ENCODE results near the gene BRD7. TPM values are rescaled to one million over a fixed set of nuclear protein-coding genes. Genes with fewer than 3 reads are reported as not detected.

The BRD7 gene
- total and polyA plus RNA-seq, 2 donors (not counting 3 experiments of a cell fraction or from before 2014, with no cell fraction given): 17.1 to 69.1 TPM

GRCh38 chr16:50381679-50382440 is 13.1 kb upstream of the BRD7 start:
- no TSS peak for BruUV-seq (replicated peaks)
- no peak overlapping the region for H3K4me2 ChIP-seq (ENCODE audit: insufficient read depth, low read length)
- no peaks in the 10 kb centered on the region for H4K20me1 ChIP-seq (replicated peaks; ENCODE audit: control insufficient read depth, extremely low read depth, insufficient read depth, low read length)
- H3K9me1 ChIP-seq (replicated peaks; ENCODE audit: control insufficient read depth, extremely low read depth, insufficient read depth, low read length): no peaks in the 10 kb centered on the region
- no peak overlapping the region for H3K27ac ChIP-seq (ENCODE audit: insufficient read depth, low read depth, low read length)
- FAIRE-seq (no peak), DNase-seq (ENCODE audit: low read depth, low spot score) (no peak)
- H3K36me3 ChIP-seq (ENCODE audit: control insufficient read depth in 2 of 2, extremely low read depth in 1 of 2, insufficient read depth in 2 of 2, low read length in 2 of 2): no peaks in the 10 kb centered on the region
- CTCF ChIA-PET: interaction anchor here (2.2 kb wide), 1 partner anchor 27 kb away, joined by 6 read pairs; no protein-coding TSS in a partner anchor
- no peaks in the 10 kb centered on the region for H3K4me1 ChIP-seq (ENCODE audit: control insufficient read depth, extremely low read depth, insufficient read depth, low read length)
- POLR2A ChIA-PET: no interaction called here
- no peak overlapping the region for H2AFZ ChIP-seq (ENCODE audit: low read depth, low read length)
- no peaks in the 10 kb centered on the region for H3K27me3 ChIP-seq (ENCODE audit: control insufficient read depth in 2 of 2, insufficient read depth in 2 of 2, low read length in 2 of 2)
- no peaks in the 10 kb centered on the region for H3K9me3 ChIP-seq (replicated peaks; ENCODE audit: control insufficient read depth, insufficient read depth, low read length)
- intact Hi-C loops (cut with micrococcal nuclease) (no loop called here), dilution Hi-C loops (cut with MboI; ENCODE audit: extremely low pct_ligation_motif_present, low sequenced_read_pairs) (no loop called here)
- TF ChIP-seq POLR2AphosphoS5 (IDR thresholded peaks at IDR 0.05; ENCODE audit: insufficient read depth, low read depth, low read length) (no peak), POLR2A (IDR thresholded peaks at IDR 0.05; ENCODE audit: low read depth, low read length) (no peak), MAX (IDR thresholded peaks at IDR 0.05; ENCODE audit: insufficient read depth, insufficient read length) (no peak), CTCF (IDR thresholded peaks at IDR 0.05; ENCODE audit: extremely low read depth in 1 of 2, insufficient read depth in 1 of 2, low read depth in 1 of 2, low read length in 2 of 2) (peak in 1 of 2 donors; percentile 4)
- H3K79me2 ChIP-seq (ENCODE audit: control insufficient read depth, insufficient read depth, low read length): no peaks in the 10 kb centered on the region
- H3K9ac ChIP-seq (replicated peaks; ENCODE audit: extremely low read depth, insufficient read depth, low read length): no peak overlapping the region
- no peak overlapping the region for H3K4me3 ChIP-seq (replicated peaks in 1 of 3; ENCODE audit: insufficient read depth in 1 of 3, low read depth in 1 of 3, low read length in 3 of 3)

GRCh38 chr16:50378417-50378816 is 9.6 kb upstream of the BRD7 start:
- FAIRE-seq (no peak), DNase-seq (ENCODE audit: low read depth, low spot score) (no peak)
- H3K79me2 ChIP-seq (ENCODE audit: control insufficient read depth, insufficient read depth, low read length): no peaks in the 10 kb centered on the region
- H3K36me3 ChIP-seq (ENCODE audit: control insufficient read depth in 2 of 2, extremely low read depth in 1 of 2, insufficient read depth in 2 of 2, low read length in 2 of 2): no peaks in the 10 kb centered on the region
- H3K9ac ChIP-seq (replicated peaks; ENCODE audit: extremely low read depth, insufficient read depth, low read length): no peak overlapping the region
- BruUV-seq (replicated peaks): no TSS peak
- dilution Hi-C loops (cut with MboI; ENCODE audit: extremely low pct_ligation_motif_present, low sequenced_read_pairs) (no loop called here), intact Hi-C loops (cut with micrococcal nuclease) (no loop called here)
- H4K20me1 ChIP-seq (replicated peaks; ENCODE audit: control insufficient read depth, extremely low read depth, insufficient read depth, low read length): no peaks in the 10 kb centered on the region
- no peaks in the 10 kb centered on the region for H3K4me1 ChIP-seq (ENCODE audit: control insufficient read depth, extremely low read depth, insufficient read depth, low read length)
- no peak overlapping the region for H3K27ac ChIP-seq (ENCODE audit: insufficient read depth, low read depth, low read length)
- H3K4me3 ChIP-seq (replicated peaks in 1 of 3; ENCODE audit: insufficient read depth in 1 of 3, low read depth in 1 of 3, low read length in 3 of 3): no peak overlapping the region
- peaks cover 2 to 5% of the 10 kb centered on the region in 2 experiments for H3K27me3 ChIP-seq (ENCODE audit: control insufficient read depth in 2 of 2, insufficient read depth in 2 of 2, low read length in 2 of 2)
- CTCF ChIA-PET: interaction anchor here (2.9 kb wide), 1 partner anchor 24 kb away, joined by 9 read pairs; no protein-coding TSS in a partner anchor
- no peaks in the 10 kb centered on the region for H3K9me3 ChIP-seq (replicated peaks; ENCODE audit: control insufficient read depth, insufficient read depth, low read length)
- H2AFZ ChIP-seq (ENCODE audit: low read depth, low read length): no peak overlapping the region
- H3K9me1 ChIP-seq (replicated peaks; ENCODE audit: control insufficient read depth, extremely low read depth, insufficient read depth, low read length): no peaks in the 10 kb centered on the region
- POLR2A ChIA-PET: no interaction called here
- no peak overlapping the region for H3K4me2 ChIP-seq (ENCODE audit: insufficient read depth, low read length)
- TF ChIP-seq MYC (IDR thresholded peaks at IDR 0.05; ENCODE audit: low read depth, low read length) (no peak), POLR2AphosphoS5 (IDR thresholded peaks at IDR 0.05; ENCODE audit: insufficient read depth, low read depth, low read length) (no peak), MAX (IDR thresholded peaks at IDR 0.05; ENCODE audit: insufficient read depth, insufficient read length) (no peak), EZH2 (IDR thresholded peaks at IDR 0.05; ENCODE audit: borderline replicate concordance, low read depth, low read length, severe bottlenecking) (no peak), FOS (IDR thresholded peaks at IDR 0.05; ENCODE audit: borderline replicate concordance, insufficient read depth, low read length) (no peak), GATA2 (IDR thresholded peaks at IDR 0.05; ENCODE audit: insufficient read depth, insufficient read length, low read depth, low read length) (no peak), POLR2A (IDR thresholded peaks at IDR 0.05; ENCODE audit: low read depth, low read length) (no peak), CTCF (IDR thresholded peaks at IDR 0.05; ENCODE audit: extremely low read depth in 1 of 2, insufficient read depth in 1 of 2, low read depth in 1 of 2, low read length in 2 of 2) (no peak), JUN (IDR thresholded peaks at IDR 0.05; ENCODE audit: borderline replicate concordance, insufficient read depth, insufficient read length, low read depth) (no peak)
